ENCODE results near the gene TBX21. TPM values are rescaled to one million over a fixed set of nuclear protein-coding genes. Genes with fewer than 3 reads are reported as not detected.

TBX21 gene
- total RNA-seq, 1 experiment from 2014 or later, result 0.20 TPM

GRCh38 chr17:47696717-47697642, 36.1 kb upstream of the TBX21 start (continued):
- no peak for TF ChIP-seq ELF1 (IDR thresholded peaks at IDR 0.05; ENCODE audit: borderline replicate concordance, low read depth)
- TF ChIP-seq SRF (IDR thresholded peaks at IDR 0.05; ENCODE audit: low read depth), result no peak
- no peak for TF ChIP-seq RAD21 (IDR thresholded peaks at IDR 0.05; ENCODE audit: low read depth)
- TF ChIP-seq POLR2AphosphoS5 (IDR thresholded peaks at IDR 0.05; ENCODE audit: low read depth, low read length), result no peak
- no peak for TF ChIP-seq SP1 (IDR thresholded peaks at IDR 0.05; ENCODE audit: low read depth)
- TF ChIP-seq CEBPB (IDR thresholded peaks at IDR 0.05; ENCODE audit: low read depth), result no peak
- no peak for TF ChIP-seq SIN3A (IDR thresholded peaks at IDR 0.05; ENCODE audit: low read depth)
- no peak for TF ChIP-seq TCF7L2 (IDR thresholded peaks at IDR 0.05; ENCODE audit: borderline replicate concordance, extremely low read depth, insufficient read depth, insufficient read length)
- TF ChIP-seq CBX3 (IDR thresholded peaks at IDR 0.05; ENCODE audit: low read depth), result no peak

GRCh38 chr17:47697906-47698711, 34.9 kb upstream of the TBX21 start:
- intact Hi-C loops (cut with micrococcal nuclease), result no loop called here
- Histone ChIP-seq H3K9me3 (ENCODE audit: control insufficient read depth in 1 of 2, insufficient read depth in 1 of 2, low read depth in 1 of 2, low read length in 2 of 2) (no peaks in the 10 kb centered on the region), H3K79me2 (ENCODE audit: insufficient read depth, low read length) (no peaks in the 10 kb centered on the region), H3K9ac (ENCODE audit: low read length) (no peak overlapping the region), H3K4me2 (ENCODE audit: low read length) (no peak overlapping the region), H3K27me3 (ENCODE audit: insufficient read depth, low read length) (no peaks in the 10 kb centered on the region), H3K4me1 (ENCODE audit: control insufficient read depth in 1 of 2, insufficient read depth in 2 of 2, low read length in 2 of 2) (peaks cover 10 to 17% of the 10 kb centered on the region in 2 experiments), H2AFZ (ENCODE audit: low read depth, low read length, poor library complexity, severe bottlenecking) (no peak overlapping the region), H3K4me3 (replicated peaks in 1 of 2; ENCODE audit: low read depth in 1 of 2, low read length in 2 of 2) (no peak overlapping the region), H3K27ac (ENCODE audit: low read depth, low read length) (no peak overlapping the region), H4K20me1 (ENCODE audit: insufficient read depth) (no peaks in the 10 kb centered on the region), H3K9me2 (ENCODE audit: insufficient read depth) (no peaks in the 10 kb centered on the region), H3K36me3 (ENCODE audit: control insufficient read depth in 1 of 2, insufficient read depth in 2 of 2, low read length in 2 of 2) (no peaks in the 10 kb centered on the region)
- RAD21 ChIA-PET (ENCODE audit: low non-redundant PET in 1 of 2, low total read pairs in 2 of 2, uncharacterized antibody in 2 of 2, unreplicated experiment in 2 of 2), result interaction anchor here in 1 of 2 experiments (0.6 to 0.7 kb wide), 2 partner anchors 51 to 141 kb away, joined by 3 to 4 read pairs; no protein-coding TSS in a partner anchor
- no TSS peak for BruUV-seq (replicated peaks)
- POLR2A ChIA-PET, result no interaction called here
- ATAC-seq, result no peak
- TF ChIP-seq JUND (IDR thresholded peaks at IDR 0.05), result no peak
- TF ChIP-seq CEBPB (IDR thresholded peaks at IDR 0.05; ENCODE audit: low read depth), result no peak
- TF ChIP-seq SRF (IDR thresholded peaks at IDR 0.05; ENCODE audit: low read depth), result no peak
- no peak for TF ChIP-seq ZNF274 (IDR thresholded peaks at IDR 0.05; ENCODE audit: low read depth, low read length)
- TF ChIP-seq POLR2AphosphoS5 (IDR thresholded peaks at IDR 0.05; ENCODE audit: low read depth, low read length), result no peak
- no peak for TF ChIP-seq EGR1 (IDR thresholded peaks at IDR 0.05; ENCODE audit: low read depth)
- CTCF ChIA-PET, result interaction anchor here (0.7 to 1.7 kb wide), 12 partner anchors 9 to 320 kb away, joined by 3 to 13 read pairs (median 4); no protein-coding TSS in a partner anchor
- no peak for DNase-seq (ENCODE audit: low read depth, low spot score)
